Measurements from ENCODE around the gene FBXW9.

The FBXW9 gene

DNA sequence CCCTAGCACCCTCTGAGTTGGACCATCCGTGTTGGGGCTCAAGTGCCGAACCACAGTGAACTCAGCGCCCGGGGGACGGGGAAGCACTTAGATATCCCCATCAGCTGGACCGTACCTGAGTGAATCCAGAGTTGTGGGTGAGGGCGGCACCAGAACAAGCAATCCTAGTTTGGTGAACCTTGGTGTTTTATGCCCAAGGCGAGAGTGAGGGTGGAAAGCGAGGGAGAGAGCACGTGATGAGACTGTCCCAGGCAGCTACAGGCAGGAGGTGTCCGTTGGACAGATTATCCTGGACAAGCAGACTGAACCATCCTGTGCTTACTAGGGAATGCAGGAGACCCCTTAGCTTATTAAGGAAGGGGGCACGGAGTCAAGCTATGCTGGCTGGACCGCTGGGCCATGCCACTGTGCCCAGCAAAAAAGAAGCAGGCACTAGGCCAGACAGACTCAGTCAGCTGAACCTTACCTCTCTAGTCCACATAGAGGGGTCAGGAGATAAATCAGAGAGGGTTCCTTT lies 41.5 kb upstream of the FBXW9 start:
- TF ChIP-seq ZNF70 (CRISPR knock-in tag; IDR thresholded peaks at IDR 0.05) (no peak), ARNTL (CRISPR knock-in tag; IDR thresholded peaks at IDR 0.05; ENCODE audit: borderline replicate concordance, low read depth) (no peak), RARB (CRISPR knock-in tag; IDR thresholded peaks at IDR 0.05) (no peak), SNAI2 (CRISPR knock-in tag; IDR thresholded peaks at IDR 0.05) (no peak), BACH2 (CRISPR knock-in tag; IDR thresholded peaks at IDR 0.05; ENCODE audit: borderline replicate concordance) (no peak), TCF4 (CRISPR knock-in tag; IDR thresholded peaks at IDR 0.05; ENCODE audit: borderline replicate concordance) (no peak), ZNF8 (CRISPR knock-in tag; IDR thresholded peaks at IDR 0.05) (no peak), TOX (CRISPR knock-in tag; IDR thresholded peaks at IDR 0.05; ENCODE audit: borderline replicate concordance) (no peak), CSDC2 (CRISPR knock-in tag; IDR thresholded peaks at IDR 0.05) (no peak), ESRRG (CRISPR knock-in tag; IDR thresholded peaks at IDR 0.05) (no peak), ZFP30 (CRISPR knock-in tag; IDR thresholded peaks at IDR 0.05) (no peak), ZC3H10 (CRISPR knock-in tag; IDR thresholded peaks at IDR 0.05) (no peak), ZFP3 (CRISPR knock-in tag; IDR thresholded peaks at IDR 0.05) (no peak), ISL1 (CRISPR knock-in tag; IDR thresholded peaks at IDR 0.05) (no peak), OSR1 (CRISPR knock-in tag; IDR thresholded peaks at IDR 0.05) (no peak)
- TF ChIP-seq, protein P1, sequence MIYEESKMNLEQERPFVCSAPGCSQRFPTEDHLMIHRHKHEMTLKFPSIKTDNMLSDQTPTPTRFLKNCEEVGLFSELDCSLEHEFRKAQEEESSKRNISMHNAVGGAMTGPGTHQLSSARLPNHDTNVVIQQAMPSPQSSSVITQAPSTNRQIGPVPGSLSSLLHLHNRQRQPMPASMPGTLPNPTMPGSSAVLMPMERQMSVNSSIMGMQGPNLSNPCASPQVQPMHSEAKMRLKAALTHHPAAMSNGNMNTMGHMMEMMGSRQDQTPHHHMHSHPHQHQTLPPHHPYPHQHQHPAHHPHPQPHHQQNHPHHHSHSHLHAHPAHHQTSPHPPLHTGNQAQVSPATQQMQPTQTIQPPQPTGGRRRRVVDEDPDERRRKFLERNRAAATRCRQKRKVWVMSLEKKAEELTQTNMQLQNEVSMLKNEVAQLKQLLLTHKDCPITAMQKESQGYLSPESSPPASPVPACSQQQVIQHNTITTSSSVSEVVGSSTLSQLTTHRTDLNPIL (CRISPR knock-in tag; IDR thresholded peaks at IDR 0.05; ENCODE audit: low read depth): no peak
- TF ChIP-seq, protein P2, sequence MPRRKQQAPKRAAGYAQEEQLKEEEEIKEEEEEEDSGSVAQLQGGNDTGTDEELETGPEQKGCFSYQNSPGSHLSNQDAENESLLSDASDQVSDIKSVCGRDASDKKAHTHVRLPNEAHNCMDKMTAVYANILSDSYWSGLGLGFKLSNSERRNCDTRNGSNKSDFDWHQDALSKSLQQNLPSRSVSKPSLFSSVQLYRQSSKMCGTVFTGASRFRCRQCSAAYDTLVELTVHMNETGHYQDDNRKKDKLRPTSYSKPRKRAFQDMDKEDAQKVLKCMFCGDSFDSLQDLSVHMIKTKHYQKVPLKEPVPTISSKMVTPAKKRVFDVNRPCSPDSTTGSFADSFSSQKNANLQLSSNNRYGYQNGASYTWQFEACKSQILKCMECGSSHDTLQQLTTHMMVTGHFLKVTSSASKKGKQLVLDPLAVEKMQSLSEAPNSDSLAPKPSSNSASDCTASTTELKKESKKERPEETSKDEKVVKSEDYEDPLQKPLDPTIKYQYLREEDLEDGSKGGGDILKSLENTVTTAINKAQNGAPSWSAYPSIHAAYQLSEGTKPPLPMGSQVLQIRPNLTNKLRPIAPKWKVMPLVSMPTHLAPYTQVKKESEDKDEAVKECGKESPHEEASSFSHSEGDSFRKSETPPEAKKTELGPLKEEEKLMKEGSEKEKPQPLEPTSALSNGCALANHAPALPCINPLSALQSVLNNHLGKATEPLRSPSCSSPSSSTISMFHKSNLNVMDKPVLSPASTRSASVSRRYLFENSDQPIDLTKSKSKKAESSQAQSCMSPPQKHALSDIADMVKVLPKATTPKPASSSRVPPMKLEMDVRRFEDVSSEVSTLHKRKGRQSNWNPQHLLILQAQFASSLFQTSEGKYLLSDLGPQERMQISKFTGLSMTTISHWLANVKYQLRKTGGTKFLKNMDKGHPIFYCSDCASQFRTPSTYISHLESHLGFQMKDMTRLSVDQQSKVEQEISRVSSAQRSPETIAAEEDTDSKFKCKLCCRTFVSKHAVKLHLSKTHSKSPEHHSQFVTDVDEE (CRISPR knock-in tag; IDR thresholded peaks at IDR 0.05): no peak
- TF ChIP-seq, protein P3, sequence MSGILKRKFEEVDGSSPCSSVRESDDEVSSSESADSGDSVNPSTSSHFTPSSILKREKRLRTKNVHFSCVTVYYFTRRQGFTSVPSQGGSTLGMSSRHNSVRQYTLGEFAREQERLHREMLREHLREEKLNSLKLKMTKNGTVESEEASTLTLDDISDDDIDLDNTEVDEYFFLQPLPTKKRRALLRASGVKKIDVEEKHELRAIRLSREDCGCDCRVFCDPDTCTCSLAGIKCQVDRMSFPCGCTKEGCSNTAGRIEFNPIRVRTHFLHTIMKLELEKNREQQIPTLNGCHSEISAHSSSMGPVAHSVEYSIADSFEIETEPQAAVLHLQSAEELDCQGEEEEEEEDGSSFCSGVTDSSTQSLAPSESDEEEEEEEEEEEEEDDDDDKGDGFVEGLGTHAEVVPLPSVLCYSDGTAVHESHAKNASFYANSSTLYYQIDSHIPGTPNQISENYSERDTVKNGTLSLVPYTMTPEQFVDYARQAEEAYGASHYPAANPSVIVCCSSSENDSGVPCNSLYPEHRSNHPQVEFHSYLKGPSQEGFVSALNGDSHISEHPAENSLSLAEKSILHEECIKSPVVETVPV (CRISPR knock-in tag; IDR thresholded peaks at IDR 0.05): no peak
- TF ChIP-seq, protein P4, sequence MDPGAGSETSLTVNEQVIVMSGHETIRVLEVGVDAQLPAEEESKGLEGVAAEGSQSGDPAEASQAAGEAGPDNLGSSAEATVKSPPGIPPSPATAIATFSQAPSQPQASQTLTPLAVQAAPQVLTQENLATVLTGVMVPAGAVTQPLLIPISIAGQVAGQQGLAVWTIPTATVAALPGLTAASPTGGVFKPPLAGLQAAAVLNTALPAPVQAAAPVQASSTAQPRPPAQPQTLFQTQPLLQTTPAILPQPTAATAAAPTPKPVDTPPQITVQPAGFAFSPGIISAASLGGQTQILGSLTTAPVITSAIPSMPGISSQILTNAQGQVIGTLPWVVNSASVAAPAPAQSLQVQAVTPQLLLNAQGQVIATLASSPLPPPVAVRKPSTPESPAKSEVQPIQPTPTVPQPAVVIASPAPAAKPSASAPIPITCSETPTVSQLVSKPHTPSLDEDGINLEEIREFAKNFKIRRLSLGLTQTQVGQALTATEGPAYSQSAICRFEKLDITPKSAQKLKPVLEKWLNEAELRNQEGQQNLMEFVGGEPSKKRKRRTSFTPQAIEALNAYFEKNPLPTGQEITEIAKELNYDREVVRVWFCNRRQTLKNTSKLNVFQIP (CRISPR knock-in tag; IDR thresholded peaks at IDR 0.05; ENCODE audit: borderline replicate concordance, low read depth): no peak
- TF ChIP-seq, protein P5, sequence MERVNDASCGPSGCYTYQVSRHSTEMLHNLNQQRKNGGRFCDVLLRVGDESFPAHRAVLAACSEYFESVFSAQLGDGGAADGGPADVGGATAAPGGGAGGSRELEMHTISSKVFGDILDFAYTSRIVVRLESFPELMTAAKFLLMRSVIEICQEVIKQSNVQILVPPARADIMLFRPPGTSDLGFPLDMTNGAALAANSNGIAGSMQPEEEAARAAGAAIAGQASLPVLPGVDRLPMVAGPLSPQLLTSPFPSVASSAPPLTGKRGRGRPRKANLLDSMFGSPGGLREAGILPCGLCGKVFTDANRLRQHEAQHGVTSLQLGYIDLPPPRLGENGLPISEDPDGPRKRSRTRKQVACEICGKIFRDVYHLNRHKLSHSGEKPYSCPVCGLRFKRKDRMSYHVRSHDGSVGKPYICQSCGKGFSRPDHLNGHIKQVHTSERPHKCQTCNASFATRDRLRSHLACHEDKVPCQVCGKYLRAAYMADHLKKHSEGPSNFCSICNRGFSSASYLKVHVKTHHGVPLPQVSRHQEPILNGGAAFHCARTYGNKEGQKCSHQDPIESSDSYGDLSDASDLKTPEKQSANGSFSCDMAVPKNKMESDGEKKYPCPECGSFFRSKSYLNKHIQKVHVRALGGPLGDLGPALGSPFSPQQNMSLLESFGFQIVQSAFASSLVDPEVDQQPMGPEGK (CRISPR knock-in tag; IDR thresholded peaks at IDR 0.05; ENCODE audit: borderline replicate concordance): no peak
- ATAC-seq: no peak

DNA sequence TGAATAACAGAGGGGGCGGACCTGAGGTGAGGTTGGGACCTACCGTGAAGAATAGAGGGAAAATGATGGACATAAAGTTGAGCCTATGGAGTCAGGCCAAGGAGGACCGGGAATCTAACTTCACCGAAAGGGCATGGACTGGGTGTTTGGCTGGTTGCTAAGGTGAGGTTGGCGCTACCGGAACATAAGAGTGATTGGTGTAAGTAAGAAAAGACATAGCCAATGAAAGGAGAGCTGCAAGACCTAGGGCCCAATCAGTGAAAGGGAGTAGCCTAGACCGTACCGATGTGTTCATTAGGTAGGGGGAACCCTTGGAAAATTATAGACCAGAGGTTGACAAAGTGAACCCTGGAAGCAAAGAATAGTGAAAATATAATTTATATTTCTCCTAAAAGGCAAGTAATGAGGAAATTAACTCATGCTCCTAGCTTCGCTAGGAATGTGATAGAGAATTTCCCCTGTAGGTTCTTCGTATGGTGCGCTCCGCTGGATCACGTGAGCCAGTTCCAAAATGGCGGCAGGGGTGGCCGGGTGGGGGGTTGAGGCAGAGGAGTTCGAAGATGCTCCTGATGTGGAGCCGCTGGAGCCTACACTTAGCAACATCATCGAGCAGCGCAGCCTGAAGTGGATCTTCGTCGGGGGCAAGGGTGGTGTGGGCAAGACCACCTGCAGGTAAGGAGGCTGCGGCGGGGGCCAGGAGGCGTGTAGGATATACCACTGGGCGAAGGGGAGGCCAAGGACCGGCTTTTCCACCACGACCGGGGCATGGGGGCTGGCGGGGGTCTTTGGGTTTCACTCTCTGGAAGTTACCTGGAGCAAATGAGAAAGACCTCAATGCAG lies 40.8 kb upstream of the FBXW9 start, which contains the start of gene GET3:
TSS of gene GET3 (plus strand) at position 503 of the 840 bp plus-strand sequence. CDS start at position 512, 9 bp downstream.
- peak; percentile 94 for ATAC-seq
- TF ChIP-seq ZNF8 (CRISPR knock-in tag; IDR thresholded peaks at IDR 0.05): peak; percentile 13; the same call in 1 of the 2 replicates
- no peak for TF ChIP-seq ESRRG (CRISPR knock-in tag; IDR thresholded peaks at IDR 0.05)

All from SK-N-SH treated with all-trans-retinoic acid at 6 μM for 48 hours (cell line).